ENCODE results near the gene RPTOR. TPM values are rescaled to one million over a fixed set of nuclear protein-coding genes. Genes with fewer than 3 reads are reported as not detected.
A peak's percentile ranks its signal among the peaks of the same experiment; 100 is the strongest.

The RPTOR gene
- total and polyA plus RNA-seq, 12 donors: 7.9 to 30.3 (median 25.6) TPM

DNA sequence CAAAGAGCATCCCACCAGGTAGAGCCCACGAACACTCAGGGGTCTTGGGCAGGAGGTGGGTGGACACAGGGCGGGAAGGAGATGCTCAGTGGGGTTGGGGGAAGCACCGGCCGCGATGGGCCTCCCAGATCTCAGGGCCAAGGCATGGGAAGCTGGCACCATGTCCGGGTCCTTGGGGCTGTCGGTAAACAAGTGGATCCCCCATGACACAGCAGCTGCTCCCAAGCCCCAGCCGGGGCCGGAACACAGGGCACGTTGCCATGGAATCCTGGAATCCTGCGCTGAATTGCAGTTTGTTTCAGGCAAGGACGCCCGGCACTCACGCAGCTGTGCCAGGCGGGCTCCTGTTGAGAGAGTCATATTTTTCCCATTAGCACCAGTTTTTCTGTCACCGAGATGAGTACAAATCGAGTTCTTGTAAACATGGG is 424.0 kb downstream of the RPTOR start:
- Histone ChIP-seq H3K4me3 (peak overlapping the region in 1 of 10 donors; percentile 21), H3K36me3 (peaks cover 0 to 21% (median 4%) of the 10 kb centered on the region in 9 donors), H3K27me3 (peaks cover 0 to 34% (median 15%) of the 10 kb centered on the region in 7 donors), H3K9me3 (no peaks in the 10 kb centered on the region), H3K27ac (peak overlapping the region in 2 of 10 donors; percentile 17 to 37), H3K4me1 (peaks cover 4 to 27% (median 20%) of the 10 kb centered on the region in 9 donors)
- no peak for DNase-seq
- intact Hi-C loops (cut with DNase I): loop anchor here in 1 of 10 donors (5.0 kb wide), 1 partner anchor 106 kb away; no protein-coding TSS in a partner anchor
- ATAC-seq: no peak
- TF ChIP-seq, protein P1, sequence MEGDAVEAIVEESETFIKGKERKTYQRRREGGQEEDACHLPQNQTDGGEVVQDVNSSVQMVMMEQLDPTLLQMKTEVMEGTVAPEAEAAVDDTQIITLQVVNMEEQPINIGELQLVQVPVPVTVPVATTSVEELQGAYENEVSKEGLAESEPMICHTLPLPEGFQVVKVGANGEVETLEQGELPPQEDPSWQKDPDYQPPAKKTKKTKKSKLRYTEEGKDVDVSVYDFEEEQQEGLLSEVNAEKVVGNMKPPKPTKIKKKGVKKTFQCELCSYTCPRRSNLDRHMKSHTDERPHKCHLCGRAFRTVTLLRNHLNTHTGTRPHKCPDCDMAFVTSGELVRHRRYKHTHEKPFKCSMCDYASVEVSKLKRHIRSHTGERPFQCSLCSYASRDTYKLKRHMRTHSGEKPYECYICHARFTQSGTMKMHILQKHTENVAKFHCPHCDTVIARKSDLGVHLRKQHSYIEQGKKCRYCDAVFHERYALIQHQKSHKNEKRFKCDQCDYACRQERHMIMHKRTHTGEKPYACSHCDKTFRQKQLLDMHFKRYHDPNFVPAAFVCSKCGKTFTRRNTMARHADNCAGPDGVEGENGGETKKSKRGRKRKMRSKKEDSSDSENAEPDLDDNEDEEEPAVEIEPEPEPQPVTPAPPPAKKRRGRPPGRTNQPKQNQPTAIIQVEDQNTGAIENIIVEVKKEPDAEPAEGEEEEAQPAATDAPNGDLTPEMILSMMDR (IDR thresholded peaks at IDR 0.05): no peak
- WGBS, 2 donors: 24 to 53% methylated on average over 17 of the region's 17 CpGs

DNA sequence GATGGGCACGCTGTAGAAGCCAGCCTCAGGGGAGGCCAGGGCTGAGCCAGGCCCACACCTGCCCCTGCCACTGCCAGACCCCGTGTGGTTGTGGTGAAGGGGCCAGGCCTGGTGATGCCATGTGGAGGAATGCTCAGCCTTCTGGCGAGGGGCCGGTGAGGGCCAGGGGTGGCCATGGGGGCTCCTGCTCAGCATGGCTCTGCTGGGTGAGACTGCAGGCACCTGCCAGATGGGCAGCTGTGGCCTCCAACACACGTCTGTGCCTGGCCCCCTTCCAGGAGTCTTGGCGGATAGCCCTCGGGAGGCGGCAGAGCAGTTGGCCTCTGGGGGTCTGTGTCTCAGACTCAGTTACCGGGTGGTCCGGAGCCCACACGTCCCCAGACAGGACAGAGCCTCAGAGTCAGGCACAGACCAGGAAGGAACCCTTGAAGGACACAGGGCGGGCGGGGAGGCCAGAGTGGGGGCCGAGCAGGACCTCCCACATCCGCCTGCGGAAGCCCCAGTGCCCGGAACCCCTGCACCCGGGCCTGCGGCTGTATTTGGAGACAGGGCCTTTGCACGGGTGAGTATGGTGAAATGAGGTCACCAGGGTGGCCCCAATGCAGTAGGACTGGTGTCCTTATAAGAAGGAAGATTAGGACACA is 424.5 kb downstream of the RPTOR start:
- H3K4me1 ChIP-seq: peaks cover 4 to 27% (median 20%) of the 10 kb centered on the region in 9 donors
- peak; percentile 18 to 59 (median 42) for ATAC-seq
- DNase-seq: no peak
- WGBS, 2 donors: 30 to 34% methylated on average over 20 of the region's 20 CpGs
- H3K36me3 ChIP-seq: peaks cover 0 to 18% (median 4%) of the 10 kb centered on the region in 9 donors
- H3K27ac ChIP-seq: peak overlapping the region in 2 of 10 donors; percentile 19 to 37
- intact Hi-C loops (cut with DNase I): loop anchor here in 1 of 10 donors (5.0 kb wide), 1 partner anchor 107 kb away; no protein-coding TSS in a partner anchor
- H3K9me3 ChIP-seq: no peaks in the 10 kb centered on the region
- TF ChIP-seq, protein P1 (IDR thresholded peaks at IDR 0.05): no peak
- H3K4me3 ChIP-seq: peak overlapping the region in 2 of 10 donors; percentile 0 to 21
- H3K27me3 ChIP-seq: peaks cover 0 to 37% (median 15%) of the 10 kb centered on the region in 7 donors

DNA sequence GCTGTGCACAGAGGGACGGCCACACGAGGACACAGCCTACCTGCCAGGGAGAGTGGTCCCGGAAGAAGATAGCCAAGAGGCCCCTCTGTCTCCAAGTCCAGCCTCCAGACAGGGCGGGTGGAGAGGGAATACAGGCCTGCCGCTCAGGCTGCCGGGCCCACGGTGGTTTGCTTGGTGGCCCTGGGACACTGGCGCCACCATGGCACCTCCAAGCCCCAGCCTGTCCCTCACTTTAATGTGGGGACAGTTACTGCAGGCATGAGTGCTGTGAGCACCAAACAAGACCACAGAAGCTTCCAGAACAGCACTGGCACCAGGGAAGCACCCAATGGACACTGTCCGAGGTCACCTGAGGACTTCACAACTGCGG is 425.0 kb downstream of the RPTOR start:
- H3K27ac ChIP-seq: peak overlapping the region in 1 of 10 donors; percentile 19

More for the DNA sequence above, 425.0 kb downstream of the RPTOR start:
- WGBS, 2 donors: 73 to 74% methylated on average over 10 of the region's 10 CpGs
- peaks cover 4 to 27% (median 20%) of the 10 kb centered on the region in 9 donors for H3K4me1 ChIP-seq
- intact Hi-C loops (cut with DNase I): loop anchor here in 4 of 10 donors (1.0 to 5.0 kb wide), 3 partner anchors 102 to 107 kb away; no protein-coding TSS in a partner anchor
- no peaks in the 10 kb centered on the region for H3K9me3 ChIP-seq
- ATAC-seq (peak in 4 of 8 donors; percentile 3 to 21 (median 4)), DNase-seq (no peak)
- H3K4me3 ChIP-seq: peak overlapping the region in 1 of 10 donors; percentile 21
- peaks cover 0 to 42% (median 15%) of the 10 kb centered on the region in 7 donors for H3K27me3 ChIP-seq
- TF ChIP-seq, protein P1 (IDR thresholded peaks at IDR 0.05): no peak
- H3K36me3 ChIP-seq: peaks cover 0 to 13% (median 4%) of the 10 kb centered on the region in 9 donors
